SK-N-SH (cell line): ENCODE results near the gene IL12RB1. TPM values are rescaled to one million over a fixed set of nuclear protein-coding genes. Genes with fewer than 3 reads are reported as not detected.
A peak's percentile ranks its signal among the peaks of the same experiment; 100 is the strongest.

Source experiments
- CTCF ChIA-PET: fragments of 300-600, 350-600 bp; formaldehyde crosslinking; extraction: SDS; loops from one replicate; lab custom pipeline; 2021; lab: Yijun Ruan, JAX
- POLR2A ChIA-PET: fragments of 350-600 bp; sonication (Branson Sonifier 250); formaldehyde crosslinking; extraction: SDS; loops from one replicate; lab custom pipeline; 2020; ENCODE audit warnings: antibody characterized with exemption, inconsistent platforms; lab: Yijun Ruan, JAX
- DNase-seq: peaks from one replicate; pipeline ENCODE4 v3.0.0; 2012
- H2AFZ ChIP-seq: fragments of 200-600 bp; sonication (generic); 2 replicates; pipeline ENCODE4 v1.8.1; 2016; ENCODE audit warnings: antibody characterized with exemption, mild to moderate bottlenecking, low read depth
- H3F3A ChIP-seq: fragments of 200-600 bp; sonication (generic); replicated peaks from 2 replicates; pipeline ENCODE3; 2016; ENCODE audit warnings: antibody characterized with exemption, mild to moderate bottlenecking; ENCODE audit not compliant: insufficient read depth
- H3K27ac ChIP-seq, 2 experiments: fragments of 200-500 bp in 1 of 2; fragments of 200-600 bp in 1 of 2; sonication (Bioruptor generic) in 1 of 2; sonication (generic), shearing (Covaris generic) in 1 of 2; 2 replicates each; pipeline versions ENCODE4 v1.5.1 to v1.6.1; 2014 to 2016; ENCODE audit warnings: low read depth in 2 of 2, inconsistent platforms in 1 of 2, low read length in 1 of 2, mild to moderate bottlenecking in 1 of 2, mixed read lengths in 1 of 2
- H3K27me3 ChIP-seq: fragments of 200-600 bp; sonication (generic), shearing (Covaris generic); 2 replicates; pipeline ENCODE4 v1.6.1; 2016; ENCODE audit warnings: mixed run types; ENCODE audit not compliant: insufficient read depth
- H3K36me3 ChIP-seq, 2 experiments: fragments of 200-500 bp in 1 of 2; fragments of 200-600 bp in 1 of 2; sonication (Bioruptor generic) in 1 of 2; sonication (generic) in 1 of 2; replicated peaks in 1 of 2; 2 replicates each; pipeline versions ENCODE3 to v1.5.1; 2014 to 2016; ENCODE audit warnings: low read length in 1 of 2, mild to moderate bottlenecking in 1 of 2; ENCODE audit not compliant: insufficient read depth in 2 of 2, control insufficient read depth in 1 of 2
- H3K4me1 ChIP-seq, 2 experiments: fragments of 200-500 bp in 1 of 2; fragments of 200-600 bp in 1 of 2; sonication (Bioruptor generic) in 1 of 2; sonication (generic), shearing (Covaris generic) in 1 of 2; 2 replicates each; pipeline versions ENCODE4 v1.5.1 to v1.6.1; 2014 to 2016; ENCODE audit warnings: low read depth in 1 of 2, low read length in 1 of 2, mixed run types in 1 of 2; ENCODE audit not compliant: insufficient read depth in 2 of 2, control insufficient read depth in 1 of 2
- H3K4me2 ChIP-seq: fragments of 200-600 bp; sonication (generic), shearing (Covaris generic); 2 replicates; pipeline ENCODE4 v1.6.1; 2017; ENCODE audit warnings: mixed run types
- H3K4me3 ChIP-seq, 2 experiments: fragments of 200-500 bp in 1 of 2; fragments of 200-600 bp in 1 of 2; sonication (Bioruptor generic) in 1 of 2; sonication (generic), shearing (Covaris generic) in 1 of 2; 2 replicates each; pipeline versions ENCODE4 v1.5.1 to v1.8.1; 2014 to 2016; ENCODE audit warnings: low read depth in 2 of 2, inconsistent platforms in 1 of 2, low read length in 1 of 2, mild to moderate bottlenecking in 1 of 2, mixed read lengths in 1 of 2, moderate library complexity in 1 of 2
- H3K79me2 ChIP-seq: fragments of 200-600 bp; sonication (generic); 2 replicates; pipeline ENCODE4 v1.8.1; 2017; ENCODE audit warnings: mild to moderate bottlenecking; ENCODE audit not compliant: insufficient read depth
- H3K9ac ChIP-seq: fragments of 200-600 bp; sonication (generic); 2 replicates; pipeline ENCODE4 v1.6.1; 2017; ENCODE audit warnings: mixed run types
- H3K9me2 ChIP-seq: fragments of 200-600 bp; sonication (generic); 2 replicates; pipeline ENCODE4 v1.6.1; 2017; ENCODE audit warnings: mixed run types
- H3K9me3 ChIP-seq: fragments of 200-600 bp; sonication (generic); 2 replicates; pipeline ENCODE4 v1.6.1; 2017; ENCODE audit warnings: mixed run types, mild to moderate bottlenecking, moderate library complexity
- H4K20me1 ChIP-seq: fragments of 200-600 bp; sonication (generic); 2 replicates; pipeline ENCODE4 v1.6.1; 2017; ENCODE audit warnings: mild to moderate bottlenecking, mixed run types; ENCODE audit not compliant: insufficient read depth
- MXI1 ChIP-seq: IDR thresholded peaks from 2 replicates; pipeline ENCODE4 v1.6.1; 2012; ENCODE audit warnings: mild to moderate bottlenecking, low read depth, low read length, improper control_type of control experiment
- REST ChIP-seq: IDR thresholded peaks from 2 replicates; pipeline ENCODE4 v1.6.1; 2012; ENCODE audit warnings: mild to moderate bottlenecking, low read depth, low read length, moderate library complexity
- RXRA ChIP-seq: IDR thresholded peaks from 2 replicates; pipeline ENCODE4 v1.4.0; 2012; ENCODE audit warnings: low read depth, mild to moderate bottlenecking, borderline replicate concordance
- TEAD4 ChIP-seq: IDR thresholded peaks from 2 replicates; pipeline ENCODE4 v1.4.0; 2012; ENCODE audit warnings: mild to moderate bottlenecking, borderline replicate concordance; ENCODE audit not compliant: insufficient read depth
- USF1 ChIP-seq: IDR thresholded peaks from 2 replicates; pipeline ENCODE4 v1.4.0; 2012; ENCODE audit warnings: low read depth, borderline replicate concordance
- ZBTB33 ChIP-seq: IDR thresholded peaks from 2 replicates; pipeline ENCODE4 v1.4.0; 2012; ENCODE audit warnings: low read depth, borderline replicate concordance
- WGBS: methylation state at CpG from one replicate; pipeline ENCODE4 v1.1.6; 2017; ENCODE audit warnings: low lambda C conversion rate; 5-methylcytosine and 5-hydroxymethylcytosine counted together
- polyA plus RNA-seq, 3 experiments: library from polyadenylated mRNA; depleted of rRNA; stranded (reverse); fragments of >200 nt; gene quantifications; 2 replicates each; pipeline ENCODE4 v1.2.3, GENCODE V29; 2012

IL12RB1 gene
- polyA plus RNA-seq, 1 of the 3 experiments (the other 2 are of a cell fraction) = 0.02 TPM

- Histone ChIP-seq H3K9ac (no peak overlapping the region), H3K79me2 (no peaks in the 10 kb centered on the region), H3K4me2 (no peak overlapping the region), H3K9me2 (no peaks in the 10 kb centered on the region), H2AFZ (no peak overlapping the region), H3F3A (peaks cover 4% of the 10 kb centered on the region), H3K27ac (no peak overlapping the region), H4K20me1 (no peaks in the 10 kb centered on the region), H3K4me3 (no peak overlapping the region), H3K9me3 (no peaks in the 10 kb centered on the region), H3K36me3 (no peaks in the 10 kb centered on the region), H3K27me3 (no peaks in the 10 kb centered on the region), H3K4me1 (no peaks in the 10 kb centered on the region)
- CTCF ChIA-PET = interaction anchor here (2.1 kb wide), 1 partner anchor 32 kb away, joined by 6 read pairs; no protein-coding TSS in a partner anchor
- WGBS = 62% methylated on average over 9 of the region's 12 CpGs
- no peak for DNase-seq
- TF ChIP-seq MXI1 (no peak), ZBTB33 (no peak), USF1 (no peak), REST (no peak), RXRA (no peak)
- POLR2A ChIA-PET = no interaction called here
These were observed 4.5 kb upstream of the IL12RB1 start for GRCh38 chr19:18091217-18091608.

GRCh38 chr19:18090545-18091216 lies 3.9 kb upstream of the IL12RB1 start:
- Histone ChIP-seq H2AFZ (no peak overlapping the region), H3K27me3 (no peaks in the 10 kb centered on the region), H3K4me1 (no peaks in the 10 kb centered on the region), H3K79me2 (no peaks in the 10 kb centered on the region), H3K4me2 (no peak overlapping the region), H3K9ac (no peak overlapping the region), H3K9me2 (no peaks in the 10 kb centered on the region), H3K36me3 (no peaks in the 10 kb centered on the region), H3F3A (peaks cover 4% of the 10 kb centered on the region), H3K4me3 (no peak overlapping the region), H4K20me1 (no peaks in the 10 kb centered on the region), H3K9me3 (no peaks in the 10 kb centered on the region), H3K27ac (no peak overlapping the region)
- CTCF ChIA-PET = interaction anchor here (2.1 kb wide), 1 partner anchor 32 kb away, joined by 6 read pairs; no protein-coding TSS in a partner anchor
- DNase-seq = no peak
- WGBS = 70% methylated on average over 10 of the region's 12 CpGs
- POLR2A ChIA-PET = no interaction called here
- TF ChIP-seq REST (0 out of 2 replicates have a peak, but pooled peaks have one; percentile 47), TEAD4 (no peak)
